Heart left ventricle (tissue), 13 donors: ENCODE results near the gene ITPRID2.

Experiments
- CTCF ChIP-seq, 12 donors: fragments of 200-600 bp; sonication (generic) in 4 of 12; IDR thresholded peaks; one replicate each; pipeline versions ENCODE4 v1.5.0 to v1.8.0; 2018 to 2022; ENCODE audit warnings: antibody characterized with exemption in 12 of 12, mild to moderate bottlenecking in 5 of 12
- POLR2A ChIP-seq, 2 donors: fragments of 450-650 bp; IDR thresholded peaks; one replicate each; pipeline ENCODE4 v1.6.1; 2017; ENCODE audit warnings: antibody characterized with exemption in 2 of 2, mild to moderate bottlenecking in 2 of 2, moderate library complexity in 2 of 2
- donor health status: ischemic (EF 13 %, LVEDD 7.1; RV severe dilation, severe dysfunction).
- donor health status: DM: no; HTN: yes; CAD: no.
- donor health status: DM: no; HTN: no; CAD: no.
- donor health status: ischemic (EF 25% LVEDD 6.9; RV normal size, moderate dysfunction).
- donor health status: ischemic (EF 25% LVEDD 5.7; RV mildly dilated, moderate dysfunction).
- donor health status: ischemic (EF 35%, LVEDD 5.7; RV mildly dilated, moderate dysfunction).
- donor health status: nonischemic (EF 11% LVEDD 7.7; RV severe dilation, severe dysfunction).
- donor health status: DM: yes; HTN: yes; CAD: no.
- donor health status: PGD.
- donor health status: ischemic (EF 29% LVEDD 5.4; RV normal size, mild dysfunction).
- donor health status: nonischemic (EF 23%, LVEDD 6.1; RV moderate dilation, normal function).

- TF ChIP-seq CTCF (IDR thresholded peaks at IDR 0.05) = no peak
- TF ChIP-seq POLR2A (IDR thresholded peaks at IDR 0.05) = no peak
These were observed 53.4 kb downstream of the ITPRID2 start for GRCh38 chr2:181944914-181945291.
